Stimulated activated CD8-positive, alpha-beta memory T cell treated with anti-CD3 and anti-CD28 coated beads, Interleukin-15, amount 100 ng/mL, for 24 hours (primary cell): ENCODE measurements around the gene CCNK.

ENCODE experiments used
- DNase-seq: peaks from one replicate; pipeline ENCODE4 v3.0.0-alpha.2; 2020; ENCODE audit warnings: low read depth

The CCNK gene

DNA sequence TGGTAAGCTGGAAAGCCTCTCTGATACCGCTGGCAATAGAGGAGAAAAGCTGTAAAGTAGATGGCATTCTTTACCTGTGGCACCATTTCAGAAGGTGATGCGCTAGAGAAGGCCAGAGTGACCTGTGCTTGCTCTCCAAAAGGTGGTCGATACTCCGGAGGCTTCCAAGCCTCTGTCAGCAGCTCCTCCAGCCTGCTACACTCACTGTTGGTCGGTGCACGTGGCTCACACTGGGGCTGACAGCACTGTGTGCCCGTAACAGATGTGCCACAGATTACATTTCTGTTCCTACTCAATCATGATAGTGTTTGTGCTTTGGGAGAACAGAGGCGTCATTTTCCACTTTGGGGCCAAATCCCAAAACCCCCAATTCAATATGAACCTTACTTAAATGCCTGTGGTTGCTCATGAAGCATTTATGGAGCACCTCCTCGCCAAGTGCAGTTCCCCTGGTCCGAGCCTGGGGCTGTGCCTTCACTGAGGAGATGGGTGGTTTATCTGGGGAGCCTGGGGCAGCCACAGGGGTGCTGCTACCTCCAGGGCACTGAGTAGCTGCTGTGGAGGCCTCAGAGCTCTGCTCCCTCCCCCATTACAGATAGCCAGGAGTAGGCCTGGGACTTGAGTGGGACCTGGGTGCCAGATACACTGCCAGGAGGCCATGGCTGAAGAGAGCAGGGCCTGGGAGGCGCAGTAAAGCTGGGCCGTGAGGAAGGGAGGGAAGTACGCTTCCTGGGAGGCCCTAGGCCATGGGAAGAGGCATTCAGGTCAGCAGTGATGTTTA lies 26.8 kb downstream of the CCNK start:
- DNase-seq = no peak

DNA sequence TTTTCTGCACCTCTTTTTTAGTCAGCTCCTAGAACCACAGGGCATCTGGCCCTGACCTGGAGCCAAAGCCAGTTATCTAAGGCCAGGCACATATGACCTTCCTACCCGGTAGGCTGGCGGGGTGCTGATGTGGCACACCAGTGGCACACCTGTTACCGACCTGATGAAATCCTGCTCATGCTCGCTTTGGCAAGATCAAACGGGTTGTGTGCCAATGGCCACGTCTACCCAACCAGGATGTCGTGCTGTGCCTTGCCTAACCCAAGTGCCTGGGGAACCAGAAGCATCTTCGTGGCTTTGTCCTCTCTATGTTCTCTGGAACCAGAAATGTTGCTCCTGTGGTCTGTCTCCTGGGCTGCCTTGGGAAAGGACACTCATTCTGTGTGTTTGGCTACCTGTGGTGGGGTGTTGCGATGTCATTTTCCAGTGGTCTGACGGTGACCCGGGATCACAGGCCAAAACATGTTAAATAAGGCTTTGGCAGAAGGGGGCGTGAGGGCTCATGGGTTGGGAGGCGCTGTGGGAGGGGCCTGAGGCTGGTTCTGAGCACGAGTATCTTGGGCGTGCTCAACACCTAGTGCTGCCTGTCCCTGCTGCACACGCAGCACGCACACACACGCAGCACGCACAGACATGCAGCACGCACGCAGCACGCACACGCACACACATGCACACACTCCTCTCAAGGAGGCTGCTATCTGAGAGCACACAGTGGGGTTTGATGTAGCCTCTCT lies 27.9 kb downstream of the CCNK start:
- DNase-seq = no peak

DNA sequence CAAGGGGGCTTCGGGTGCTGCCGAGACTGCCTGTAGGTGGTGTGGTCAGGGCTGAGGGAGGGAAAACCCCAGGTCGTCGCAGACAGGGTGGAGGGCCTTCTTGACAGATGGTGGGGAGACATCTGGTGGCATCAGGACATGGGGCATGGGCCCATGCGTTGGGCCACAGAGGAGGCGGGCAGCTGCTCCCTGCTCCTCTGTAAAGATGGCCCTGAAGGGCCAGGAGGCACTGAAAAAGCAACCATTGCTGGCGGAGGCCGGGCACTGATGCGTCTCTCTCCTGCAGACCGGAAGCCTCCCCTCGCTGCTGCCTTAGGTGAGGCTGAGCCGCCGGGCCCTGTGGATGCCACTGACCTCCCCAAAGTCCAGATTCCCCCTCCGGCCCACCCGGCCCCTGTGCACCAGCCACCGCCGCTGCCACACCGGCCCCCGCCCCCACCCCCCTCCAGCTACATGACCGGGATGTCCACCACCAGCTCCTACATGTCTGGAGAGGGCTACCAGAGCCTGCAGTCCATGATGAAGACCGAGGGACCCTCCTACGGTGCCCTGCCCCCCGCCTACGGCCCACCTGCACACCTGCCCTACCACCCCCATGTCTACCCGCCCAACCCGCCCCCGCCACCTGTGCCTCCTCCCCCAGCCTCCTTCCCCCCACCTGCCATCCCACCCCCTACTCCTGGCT lies 28.8 kb downstream of the CCNK start:
- no peak for DNase-seq

DNA sequence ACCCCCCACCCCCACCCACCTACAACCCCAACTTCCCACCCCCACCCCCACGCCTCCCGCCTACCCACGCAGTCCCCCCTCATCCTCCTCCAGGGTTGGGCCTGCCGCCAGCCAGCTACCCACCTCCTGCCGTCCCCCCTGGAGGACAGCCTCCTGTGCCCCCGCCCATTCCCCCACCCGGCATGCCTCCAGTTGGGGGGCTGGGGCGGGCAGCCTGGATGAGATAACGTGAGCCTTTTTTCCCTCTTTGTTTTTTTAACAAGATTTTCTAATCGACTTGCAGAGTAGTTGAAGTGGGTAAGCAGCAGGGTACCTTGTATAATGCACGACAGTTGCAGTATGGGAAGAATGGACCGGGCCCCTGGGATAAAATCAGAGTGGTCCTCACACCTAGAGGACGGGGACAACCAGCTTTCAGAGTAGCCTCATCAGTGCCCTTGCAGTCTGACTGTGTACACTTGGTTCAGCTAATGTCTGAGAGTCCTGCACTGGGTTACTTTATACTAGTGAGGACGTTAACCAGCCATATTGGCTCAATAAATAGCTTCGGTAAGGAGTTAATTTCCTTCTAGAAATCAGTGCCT lies 29.4 kb downstream of the CCNK start:
- no peak for DNase-seq

DNA sequence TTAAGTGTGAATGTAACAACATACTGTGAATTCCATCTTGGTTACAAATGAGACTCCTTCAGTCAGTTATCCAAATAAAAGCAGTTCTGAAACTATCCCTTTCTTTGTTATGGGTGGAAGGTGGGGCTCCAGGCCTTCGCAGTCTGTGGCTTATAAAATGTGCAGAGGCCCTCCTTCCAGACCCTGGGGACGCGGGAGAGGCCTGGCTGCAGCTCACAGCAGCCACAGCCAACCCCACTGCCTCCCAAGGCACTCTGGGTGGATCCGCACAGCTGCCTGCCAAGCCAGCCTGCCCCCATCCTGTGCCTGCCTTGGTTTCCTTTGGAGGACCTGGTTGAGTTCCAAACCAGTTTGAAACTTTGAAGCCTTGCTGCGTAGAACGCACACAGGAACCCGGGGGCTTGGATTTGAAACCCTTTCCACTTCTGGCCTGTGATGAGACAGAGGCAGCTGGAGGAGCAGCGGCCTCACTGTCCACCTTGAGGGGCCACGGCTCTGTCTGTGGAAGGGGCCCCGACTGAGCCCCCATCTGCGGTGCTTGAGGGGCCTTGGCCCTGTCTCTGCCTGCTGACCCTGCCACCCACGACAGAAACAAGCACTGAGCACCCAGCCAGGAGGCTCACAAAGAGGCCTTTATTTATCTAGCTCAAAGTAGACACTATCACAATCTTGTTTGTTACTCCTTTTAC lies 30.4 kb downstream of the CCNK start:
- no peak for DNase-seq

DNA sequence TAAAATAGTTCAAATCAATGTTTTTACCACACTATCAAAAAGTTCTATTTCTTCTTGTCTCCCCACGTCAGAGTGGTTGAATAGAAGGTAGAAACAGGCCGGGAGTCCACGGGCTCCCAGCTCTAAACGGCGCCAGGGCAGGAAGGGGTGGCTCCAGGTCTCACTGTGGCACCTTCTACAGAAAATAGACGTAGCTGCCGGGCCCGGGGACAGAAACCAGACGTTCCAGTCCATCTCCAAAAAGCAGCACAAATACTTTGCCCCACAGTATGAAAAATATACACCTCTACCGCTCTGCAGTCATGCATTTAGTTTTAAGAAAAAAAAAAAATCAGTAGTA lies 30.9 kb downstream of the CCNK start:
- DNase-seq = no peak

DNA sequence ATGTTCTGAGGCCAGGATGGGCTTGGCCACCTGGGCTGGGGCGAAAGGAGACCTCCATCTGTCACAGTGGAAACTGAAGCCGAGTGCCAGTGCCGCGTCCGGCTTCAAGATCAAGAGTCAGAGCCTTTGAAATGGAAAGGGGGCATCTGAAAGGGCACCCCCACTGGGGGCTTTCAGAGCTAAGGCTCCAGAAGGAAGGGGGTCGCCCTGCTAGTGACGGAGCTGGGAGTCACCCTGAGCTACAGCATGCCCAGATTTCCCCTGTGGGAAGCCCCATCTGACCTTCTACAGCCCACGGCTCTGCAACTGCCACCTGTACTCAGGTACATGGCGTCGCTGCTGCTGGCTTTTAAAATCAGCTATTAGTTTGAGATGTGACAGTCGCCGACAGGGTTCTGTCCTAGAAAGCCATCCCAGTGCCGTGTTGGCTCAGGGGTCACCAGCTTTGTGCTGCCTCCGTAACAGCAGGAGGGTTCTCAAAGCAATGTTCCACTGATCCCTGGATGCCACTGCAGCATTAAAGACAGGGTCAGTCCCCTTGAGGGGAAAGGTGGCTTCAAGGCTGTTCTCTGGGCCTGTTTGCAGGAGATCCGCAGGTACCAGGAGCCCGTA lies 31.5 kb downstream of the CCNK start:
- DNase-seq = no peak

DNA sequence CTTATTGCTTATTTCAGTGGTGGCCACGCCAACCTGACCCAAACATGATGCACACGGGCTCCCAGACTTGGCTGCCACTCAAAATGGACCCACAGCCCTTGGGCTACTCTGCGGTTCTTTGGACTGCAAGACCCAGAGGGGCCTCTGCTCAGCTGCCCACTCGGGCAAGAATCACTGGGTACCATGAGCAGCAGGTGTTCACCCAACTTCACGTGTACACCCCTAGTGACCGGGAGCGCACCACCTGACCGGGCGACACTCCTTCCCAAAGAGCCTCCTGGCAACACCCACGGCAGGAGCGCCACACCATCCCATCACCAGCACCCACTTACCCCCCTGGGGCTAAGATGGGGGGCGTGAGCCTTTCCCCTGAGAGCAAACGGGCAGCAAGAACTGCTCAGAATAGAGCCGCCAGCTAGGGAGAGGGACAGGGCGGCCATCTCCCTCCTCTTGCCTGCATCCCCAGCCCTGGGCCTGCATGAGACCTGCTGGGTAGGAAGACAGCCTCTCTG lies 32.0 kb downstream of the CCNK start:
- no peak for DNase-seq

DNA sequence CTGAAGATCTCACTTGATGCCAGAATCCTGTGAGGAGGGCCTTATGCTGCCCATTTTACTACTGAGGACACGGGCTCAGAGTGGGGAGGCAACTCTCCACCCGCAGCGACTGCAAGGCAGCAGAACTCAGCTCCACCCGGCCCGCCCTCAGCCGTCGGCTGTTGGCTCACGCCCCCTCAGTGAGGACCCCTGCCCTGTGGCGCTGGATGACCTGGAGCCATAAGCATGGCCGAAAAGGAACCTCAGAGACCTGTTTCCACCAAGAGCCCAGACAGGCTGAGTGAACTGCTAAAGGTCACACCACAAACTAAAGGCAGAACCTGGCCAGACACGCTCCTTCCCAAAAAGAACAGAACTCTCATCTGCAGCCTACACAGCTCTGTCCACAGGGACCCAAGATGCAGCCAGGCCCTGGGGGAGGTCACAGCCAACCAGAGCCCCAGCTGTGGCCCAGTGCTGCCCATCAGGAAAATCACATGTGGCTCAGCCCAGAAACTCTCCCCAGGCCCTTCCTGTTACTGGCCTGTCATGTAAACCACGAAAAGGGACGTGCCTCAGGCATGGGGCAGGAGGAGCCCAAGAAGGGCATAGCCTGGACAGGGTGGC lies 32.8 kb downstream of the CCNK start:
- DNase-seq = no peak

DNA sequence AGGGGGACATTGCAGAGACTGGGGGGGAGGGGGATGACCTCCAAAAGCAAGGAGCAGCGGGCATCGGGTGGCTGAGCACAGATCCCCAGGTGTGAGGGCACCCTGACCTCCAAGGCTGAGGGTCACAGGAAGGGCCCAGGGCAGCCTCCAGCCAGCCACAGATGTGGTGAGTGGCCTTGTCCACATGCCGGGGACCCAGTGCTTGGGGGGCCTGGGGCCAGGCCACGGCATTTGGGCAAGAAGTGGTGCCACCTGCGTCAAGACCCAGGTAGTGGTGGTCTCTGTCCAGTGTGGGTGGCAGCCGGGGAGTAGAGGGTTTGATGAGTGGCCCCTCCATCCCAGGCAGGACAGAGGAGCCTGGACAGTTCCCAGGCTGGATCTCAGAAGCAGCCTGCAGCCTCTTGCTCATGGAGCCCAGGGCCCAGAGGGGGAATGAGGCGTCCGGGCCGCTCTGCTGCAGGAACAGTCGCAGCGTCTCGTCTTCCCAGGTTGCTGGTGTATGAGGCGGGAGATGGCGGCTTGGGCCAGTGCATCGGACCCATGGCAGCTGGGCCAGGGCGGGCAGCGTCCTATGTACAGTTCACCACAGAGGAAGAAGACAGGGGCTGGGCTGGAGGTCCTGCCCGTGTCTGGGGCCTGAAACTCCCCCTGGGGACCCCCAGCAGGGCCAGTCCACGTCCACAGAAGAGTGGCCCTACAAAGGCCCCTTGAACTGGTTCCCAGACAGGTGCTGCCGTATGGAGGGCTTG lies 33.5 kb downstream of the CCNK start:
- no peak for DNase-seq

DNA sequence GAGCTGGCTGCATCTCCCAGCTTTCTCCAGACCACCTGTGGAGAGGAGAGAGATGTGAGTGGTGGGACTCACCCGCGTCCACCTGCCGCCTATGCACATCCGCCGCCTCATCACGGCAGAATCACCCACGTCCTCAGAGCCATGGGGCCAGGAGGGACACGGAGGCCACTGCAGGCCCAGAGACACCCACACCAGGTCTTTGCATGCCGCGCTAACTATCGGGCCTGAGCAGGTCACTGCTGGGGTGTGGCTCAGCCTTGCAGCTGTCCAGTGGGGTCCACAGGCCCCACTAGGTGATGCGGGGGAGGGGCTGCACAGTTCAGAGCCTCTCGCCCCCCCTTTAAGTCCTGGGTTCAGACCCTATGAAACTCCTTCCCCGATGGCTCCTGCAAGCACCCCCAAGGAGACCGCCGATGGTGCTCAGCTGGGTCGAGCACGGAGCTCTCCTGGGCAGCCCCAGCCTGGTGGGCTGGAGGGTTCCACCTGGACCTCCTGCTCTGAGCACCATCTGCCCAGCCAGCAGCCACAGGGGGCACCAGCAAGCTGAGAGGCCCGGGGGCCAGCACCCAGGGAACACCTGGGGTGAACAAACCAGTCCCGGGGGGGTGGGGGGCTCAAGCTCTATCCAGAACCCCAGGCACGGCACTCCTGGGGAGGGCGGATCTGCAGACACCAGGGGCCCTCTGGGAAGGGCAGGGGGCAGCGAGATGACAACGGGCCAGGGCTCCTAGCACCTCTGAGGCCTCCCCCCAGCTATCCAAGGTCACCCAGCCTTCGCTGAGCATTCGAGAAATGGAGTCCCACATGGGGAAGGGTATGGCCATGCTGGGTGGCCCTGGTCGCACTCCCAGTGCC lies 34.3 kb downstream of the CCNK start:
- no peak for DNase-seq

DNA sequence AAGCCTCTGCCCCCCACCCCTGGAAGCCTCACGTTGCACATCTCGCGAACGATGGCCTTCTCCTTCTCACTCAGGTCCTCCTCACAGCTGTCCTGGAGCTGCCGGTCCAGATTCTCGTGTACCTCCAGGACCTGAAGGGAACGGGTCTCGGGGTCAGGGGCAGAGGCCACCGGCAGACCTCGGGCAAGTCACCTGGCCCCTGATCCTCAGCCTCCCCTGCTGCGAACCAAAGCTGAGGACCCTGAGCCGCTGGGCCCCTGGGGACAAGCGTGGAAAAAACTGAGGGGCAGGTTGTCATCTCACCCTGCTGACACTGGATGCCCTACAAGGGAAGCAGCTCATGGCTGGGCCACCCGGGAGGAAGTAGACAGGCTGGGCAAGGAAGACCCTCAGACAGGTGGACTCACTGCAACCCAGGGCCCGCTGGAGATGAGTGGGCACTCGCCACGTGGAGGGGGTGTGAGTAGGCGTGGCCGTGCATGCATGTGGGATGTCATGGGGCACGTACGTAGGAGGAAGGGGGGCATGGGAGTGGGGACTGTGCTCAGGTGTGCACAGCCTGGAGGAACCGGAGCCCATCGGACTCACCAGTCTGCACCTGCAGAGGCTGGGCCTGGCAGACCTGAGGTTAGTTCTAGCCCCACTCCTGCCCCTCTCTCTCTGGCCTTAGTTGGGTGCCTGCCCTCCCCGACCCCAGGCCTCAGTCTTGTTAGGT lies 35.1 kb downstream of the CCNK start:
- DNase-seq = no peak

DNA sequence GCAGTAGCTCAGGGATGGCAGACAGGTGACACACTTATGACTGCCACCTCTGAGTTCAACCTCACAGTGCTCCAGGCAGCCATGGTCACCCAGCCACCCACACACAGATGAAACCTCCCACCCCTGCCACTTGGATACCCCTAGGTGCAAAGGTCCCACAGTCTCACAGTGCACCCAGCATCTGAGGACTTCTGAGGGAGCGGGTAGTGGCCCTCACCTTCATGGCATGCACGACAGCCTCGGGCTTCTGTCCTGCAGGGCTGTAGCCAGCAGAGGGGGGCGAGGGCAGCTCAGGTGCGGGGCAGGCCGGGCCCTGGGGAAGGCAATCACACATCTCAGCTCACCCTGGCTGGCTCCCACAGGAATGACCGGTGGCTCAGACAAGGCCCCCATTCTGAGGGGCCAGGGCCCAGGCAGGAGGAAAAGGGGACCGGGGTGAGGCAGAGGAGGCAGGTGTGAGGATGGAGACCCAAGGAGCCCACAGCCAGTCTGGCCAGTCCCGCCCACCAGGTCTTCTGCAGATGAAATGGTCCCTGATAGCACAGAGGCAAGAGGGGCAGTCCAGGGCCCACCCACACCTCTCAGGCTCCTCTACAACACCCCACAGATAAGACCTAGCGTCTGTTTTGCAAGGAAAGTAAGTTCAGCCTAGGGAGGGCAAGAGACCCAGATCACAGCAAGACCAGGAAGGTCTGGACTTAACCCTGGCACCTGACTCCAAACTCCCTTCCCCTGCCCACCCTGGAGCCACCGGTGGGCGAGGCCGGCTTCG lies 35.8 kb downstream of the CCNK start:
- DNase-seq = no peak

DNA sequence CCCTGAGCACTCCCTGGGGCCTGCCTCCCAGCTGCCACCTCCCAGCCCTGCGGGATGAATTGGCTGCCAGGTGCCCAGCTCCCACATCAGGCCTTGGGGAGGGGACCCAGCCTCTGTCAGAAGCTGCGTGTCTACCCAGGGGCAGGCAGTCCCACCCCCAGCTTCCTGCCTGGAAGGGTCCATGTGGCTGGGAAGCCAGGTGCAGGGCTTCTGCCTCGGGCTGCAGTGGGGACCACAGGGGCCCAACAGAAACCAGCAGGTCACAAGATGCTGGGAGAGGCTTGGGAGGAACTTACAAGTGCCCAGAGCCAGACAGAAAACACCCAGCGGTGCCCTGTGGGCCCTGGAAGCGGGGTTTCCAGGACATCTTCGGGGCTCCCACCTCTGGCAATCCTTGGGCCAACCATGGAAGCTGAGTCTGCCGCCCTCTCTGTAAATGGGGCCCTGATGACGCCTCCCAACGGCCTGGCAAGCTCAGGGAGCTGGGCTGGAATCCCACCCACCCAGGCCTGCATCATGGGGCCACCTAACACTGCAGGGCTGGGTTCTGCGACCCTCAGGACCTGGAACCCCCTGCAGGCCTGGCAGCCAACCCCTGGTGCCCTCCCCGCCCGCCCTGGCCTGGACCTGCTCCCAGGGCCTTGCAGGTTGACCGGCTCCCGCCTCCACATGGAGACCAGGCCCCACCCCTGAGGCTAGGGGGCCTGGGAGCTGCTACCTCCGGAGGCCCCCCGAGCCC lies 36.6 kb downstream of the CCNK start:
- DNase-seq = no peak

DNA sequence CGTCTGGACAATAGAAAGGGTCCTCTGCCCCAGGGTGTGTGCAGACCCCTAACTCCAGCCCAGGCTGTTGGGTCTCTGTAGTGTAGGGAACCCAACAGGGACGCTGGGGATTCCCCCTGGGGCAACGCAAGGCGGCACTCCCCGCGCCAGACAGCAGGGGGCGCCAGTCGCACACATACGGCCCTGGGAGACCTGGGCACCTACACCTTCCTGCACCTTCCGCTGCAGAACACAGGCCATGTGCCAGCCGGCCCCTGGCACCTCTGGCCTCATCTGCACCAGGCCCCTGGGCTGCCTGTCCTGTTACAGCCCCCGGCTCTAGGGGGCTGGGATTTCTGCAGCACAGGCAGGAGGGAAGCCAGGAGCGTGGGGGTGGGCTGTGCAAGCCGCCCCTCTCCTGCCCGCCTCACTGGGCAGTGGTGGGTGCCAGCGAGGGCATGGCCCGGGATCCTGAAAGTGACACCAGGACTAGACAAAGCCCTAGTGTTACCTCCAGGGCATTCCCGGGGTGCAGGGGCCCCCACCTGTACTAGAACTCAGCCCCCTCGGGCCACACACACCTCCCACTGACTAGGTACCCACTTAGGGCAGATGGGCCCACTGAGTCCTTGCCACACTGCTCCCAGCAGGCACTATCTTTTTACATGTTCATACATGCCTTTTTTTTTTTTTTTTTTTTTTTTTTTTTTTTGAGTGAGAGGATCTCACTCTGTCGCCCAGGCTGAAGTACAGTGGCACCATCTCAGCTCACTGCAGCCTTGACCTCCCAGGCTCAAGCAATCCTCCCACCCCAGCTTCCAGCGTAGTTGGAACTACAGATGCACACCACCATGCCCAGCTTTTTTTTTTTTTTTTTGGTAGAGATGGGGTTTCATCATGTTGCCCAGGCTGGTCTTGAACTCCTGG lies 37.5 kb downstream of the CCNK start:
- DNase-seq = peak; percentile 78

DNA sequence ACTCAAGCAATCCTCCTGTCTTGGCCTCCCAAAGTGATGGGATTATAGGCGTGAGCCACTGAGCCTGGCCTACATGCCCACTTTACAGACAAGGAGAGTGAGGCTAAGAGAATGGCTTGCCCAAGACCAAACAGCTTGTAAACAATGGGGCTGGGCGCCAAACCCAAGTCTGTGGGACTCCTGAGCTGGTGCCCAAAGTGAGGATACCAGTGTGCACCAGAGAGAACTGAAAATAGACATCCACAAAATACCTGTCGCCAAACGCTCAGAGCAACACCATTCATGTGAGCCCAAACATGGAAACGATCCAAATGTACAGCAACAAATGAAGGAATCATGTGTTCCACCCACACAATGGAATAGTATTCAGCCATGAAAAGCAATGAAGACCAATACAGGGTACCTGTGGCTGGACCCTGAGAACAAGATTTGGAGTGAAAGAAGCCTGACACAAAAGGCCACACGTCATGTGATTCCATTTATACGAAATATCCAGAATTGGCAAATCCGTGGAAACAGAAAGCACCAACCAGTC lies 38.2 kb downstream of the CCNK start:
- DNase-seq = no peak
